Activated naive CD4-positive, alpha-beta T cell treated with anti-CD3 and anti-CD28 coated beads, Interleukin-2, amount 10 ng/mL, durations not matched to agents 7 days and 5 days (primary cell): Measurements from ENCODE around the gene PRAMEF17.
A peak's percentile ranks its signal among the peaks of the same experiment; 100 is the strongest.
"Not testable (repeated sequence)": the region's sequence is repeated elsewhere in the genome, so short reads cannot be mapped to it uniquely, and the experiment has no call there.

ENCODE experiments used
- CTCF ChIA-PET: fragments of 350-600 bp; sonication (Branson Sonifier 250); formaldehyde crosslinking; loops from one replicate; lab custom pipeline; 2021; ENCODE audit warnings: antibody characterized with exemption; lab: Charles Lee
- DNase-seq: peaks from one replicate; pipeline ENCODE4 v3.0.0-alpha.2; 2020
- H3K27ac Mint-ChIP-seq: one replicate; pipeline ENCODE4 v1.8.0; 2021; ENCODE audit warnings: mild to moderate bottlenecking, moderate library complexity, mixed read lengths
- H3K27me3 Mint-ChIP-seq: one replicate; pipeline ENCODE4 v1.8.0; 2021; ENCODE audit warnings: mild to moderate bottlenecking, mixed read lengths
- H3K36me3 Mint-ChIP-seq: one replicate; pipeline ENCODE4 v1.8.0; 2021; ENCODE audit warnings: mixed read lengths
- H3K4me1 Mint-ChIP-seq: one replicate; pipeline ENCODE4 v1.8.0; 2021; ENCODE audit warnings: mixed read lengths
- H3K4me3 Mint-ChIP-seq: one replicate; pipeline ENCODE4 v1.8.0; 2021; ENCODE audit warnings: mild to moderate bottlenecking, moderate library complexity, mixed read lengths
- H3K9me3 Mint-ChIP-seq: one replicate; pipeline ENCODE4 v1.8.0; 2021; ENCODE audit warnings: mixed read lengths

Gene PRAMEF17

DNA sequence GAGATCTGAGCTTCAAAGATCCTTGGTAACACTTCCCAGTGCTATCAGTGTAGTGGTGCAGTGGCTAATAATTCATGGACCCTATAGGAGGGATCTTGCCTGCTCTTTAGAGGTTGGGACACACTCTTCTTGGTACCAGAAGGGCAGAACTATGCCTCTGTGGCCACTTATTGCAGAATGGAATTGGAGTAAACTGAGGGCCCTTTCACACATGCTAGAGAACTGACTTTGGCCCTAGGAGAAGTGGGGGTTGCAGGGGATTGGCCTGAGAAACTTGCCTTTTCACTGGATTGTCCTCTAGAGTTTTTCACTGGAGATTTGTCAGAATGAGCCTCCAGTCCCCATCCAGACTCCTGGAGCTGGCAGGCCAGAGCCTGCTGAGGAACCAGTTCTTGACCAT lies at the start of gene PRAMEF17:
TSS of gene PRAMEF17 (plus strand) at position 301 of the 400 bp plus-strand sequence. CDS start at position 327, 26 bp downstream.
- H3K36me3 Mint-ChIP-seq, H3K4me3 Mint-ChIP-seq, H3K4me1 Mint-ChIP-seq, H3K27me3 Mint-ChIP-seq, H3K27ac Mint-ChIP-seq, DNase-seq, CTCF ChIA-PET, H3K9me3 Mint-ChIP-seq: not testable (repeated sequence)

GRCh38 chr1:13342496-13342895 lies 46.9 kb upstream of the PRAMEF17 start:
- H3K4me3 Mint-ChIP-seq, H3K27me3 Mint-ChIP-seq, CTCF ChIA-PET, H3K9me3 Mint-ChIP-seq, DNase-seq, H3K36me3 Mint-ChIP-seq, H3K27ac Mint-ChIP-seq, H3K4me1 Mint-ChIP-seq: not testable (repeated sequence)

DNA sequence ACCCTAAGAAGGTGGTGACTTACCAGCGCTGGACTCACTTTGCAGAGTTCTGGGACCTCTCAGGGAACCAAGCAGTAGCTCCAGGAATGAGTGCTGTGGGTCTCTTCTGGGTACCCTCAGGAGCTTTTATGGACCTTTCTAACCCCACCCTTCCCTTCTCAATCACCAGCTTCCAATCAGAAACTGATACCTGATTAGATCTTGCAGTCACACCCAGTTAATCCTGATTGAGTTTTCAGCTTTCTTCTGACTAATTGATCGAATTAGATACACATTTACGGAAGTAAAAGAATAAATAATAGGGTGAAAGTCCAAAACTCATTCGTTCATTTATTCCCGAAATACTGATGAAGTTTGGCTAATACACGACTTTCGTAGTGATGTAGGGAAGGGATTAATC lies 42.4 kb upstream of the PRAMEF17 start, which contains the start of gene PRAMEF14:
TSS of gene PRAMEF14 (minus strand) at position 101 of the 400 bp plus-strand sequence. CDS start 1,820 bp downstream, outside the sequence.
- DNase-seq, H3K4me1 Mint-ChIP-seq, CTCF ChIA-PET, H3K9me3 Mint-ChIP-seq, H3K36me3 Mint-ChIP-seq, H3K27ac Mint-ChIP-seq, H3K27me3 Mint-ChIP-seq, H3K4me3 Mint-ChIP-seq: not testable (repeated sequence)

- H3K4me1 Mint-ChIP-seq, H3K27ac Mint-ChIP-seq, H3K4me3 Mint-ChIP-seq, DNase-seq, H3K27me3 Mint-ChIP-seq, CTCF ChIA-PET, H3K36me3 Mint-ChIP-seq: not testable (repeated sequence)
- peaks cover 11% of the 10 kb centered on the region for H3K9me3 Mint-ChIP-seq
Measured at GRCh38 chr1:13353476-13353875, 36.0 kb upstream of the PRAMEF17 start.

DNA sequence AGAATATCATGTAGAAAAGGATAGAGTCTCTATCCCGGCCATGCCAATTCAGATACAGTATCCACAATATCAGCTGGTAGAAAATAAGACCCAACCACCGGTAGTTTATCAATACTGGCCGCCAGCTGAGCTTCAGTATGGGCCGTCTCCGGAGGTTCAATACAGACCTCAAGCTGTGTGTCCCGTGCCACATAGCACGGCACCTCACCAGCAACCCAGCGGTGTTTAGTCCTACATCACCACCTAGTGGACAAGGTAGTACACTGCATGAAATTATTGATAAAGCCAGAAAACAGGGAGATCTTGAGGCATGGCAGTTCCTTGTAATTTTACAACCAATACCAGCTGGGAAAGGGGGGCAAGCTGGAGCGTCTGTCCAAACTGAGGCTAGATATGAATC lies 35.0 kb upstream of the PRAMEF17 start:
- H3K9me3 Mint-ChIP-seq, result peaks cover 11% of the 10 kb centered on the region
- H3K4me1 Mint-ChIP-seq, H3K4me3 Mint-ChIP-seq, H3K27ac Mint-ChIP-seq, H3K27me3 Mint-ChIP-seq, H3K36me3 Mint-ChIP-seq, CTCF ChIA-PET, DNase-seq: not testable (repeated sequence)

DNA sequence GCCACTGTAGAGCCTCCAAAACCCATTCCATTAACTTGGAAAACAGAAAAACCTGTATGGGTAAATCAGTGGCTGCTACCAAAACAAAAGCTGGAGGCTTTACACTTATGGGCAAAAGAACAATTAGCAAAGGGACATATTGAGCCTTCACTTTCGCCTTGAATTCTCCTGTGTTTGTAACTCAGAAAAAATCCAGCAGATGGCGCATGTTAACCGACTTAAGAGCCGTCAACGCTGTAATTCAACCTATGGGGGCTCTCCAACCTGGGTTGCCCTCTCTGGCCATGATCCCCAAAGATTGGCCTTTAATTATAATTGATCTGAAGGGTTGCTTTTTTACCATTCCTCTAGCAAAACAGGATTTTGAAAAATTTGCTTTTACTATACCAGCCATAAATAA lies 32.7 kb upstream of the PRAMEF17 start:
- DNase-seq, result peak; percentile 36
- H3K27ac Mint-ChIP-seq, H3K4me1 Mint-ChIP-seq, H3K36me3 Mint-ChIP-seq, H3K4me3 Mint-ChIP-seq, H3K27me3 Mint-ChIP-seq, CTCF ChIA-PET: not testable (repeated sequence)
- H3K9me3 Mint-ChIP-seq, result peaks cover 11% of the 10 kb centered on the region

- H3K27me3 Mint-ChIP-seq, H3K4me3 Mint-ChIP-seq, H3K9me3 Mint-ChIP-seq, DNase-seq, H3K36me3 Mint-ChIP-seq, H3K4me1 Mint-ChIP-seq, H3K27ac Mint-ChIP-seq, CTCF ChIA-PET: not testable (repeated sequence)
Measured at GRCh38 chr1:13362364-13362763, 27.1 kb upstream of the PRAMEF17 start.

DNA sequence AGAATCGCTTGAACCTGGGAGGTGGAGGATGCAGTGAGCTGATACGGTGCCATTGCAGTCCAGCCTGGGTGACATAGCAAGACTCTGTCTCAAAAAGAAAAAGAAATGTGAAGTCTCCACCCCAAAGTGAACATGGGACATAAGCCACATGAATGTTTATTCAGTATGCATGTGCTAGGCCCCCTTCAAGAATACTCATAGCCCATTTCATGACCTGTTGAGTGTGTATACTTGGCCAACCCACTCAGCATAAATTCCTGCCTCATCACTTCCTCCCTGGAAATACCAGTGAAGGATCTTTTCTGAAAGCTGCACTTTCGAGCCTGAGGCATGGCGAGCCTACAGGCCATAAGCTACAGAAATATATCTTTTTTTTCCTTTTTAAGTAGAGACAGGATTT lies 24.5 kb upstream of the PRAMEF17 start:
- H3K27ac Mint-ChIP-seq, H3K4me1 Mint-ChIP-seq, H3K4me3 Mint-ChIP-seq, H3K36me3 Mint-ChIP-seq, H3K9me3 Mint-ChIP-seq, CTCF ChIA-PET, H3K27me3 Mint-ChIP-seq, DNase-seq: not testable (repeated sequence)

GRCh38 chr1:13366536-13366935 lies 22.9 kb upstream of the PRAMEF17 start:
- H3K27me3 Mint-ChIP-seq, H3K27ac Mint-ChIP-seq, CTCF ChIA-PET: not testable (repeated sequence)

DNA sequence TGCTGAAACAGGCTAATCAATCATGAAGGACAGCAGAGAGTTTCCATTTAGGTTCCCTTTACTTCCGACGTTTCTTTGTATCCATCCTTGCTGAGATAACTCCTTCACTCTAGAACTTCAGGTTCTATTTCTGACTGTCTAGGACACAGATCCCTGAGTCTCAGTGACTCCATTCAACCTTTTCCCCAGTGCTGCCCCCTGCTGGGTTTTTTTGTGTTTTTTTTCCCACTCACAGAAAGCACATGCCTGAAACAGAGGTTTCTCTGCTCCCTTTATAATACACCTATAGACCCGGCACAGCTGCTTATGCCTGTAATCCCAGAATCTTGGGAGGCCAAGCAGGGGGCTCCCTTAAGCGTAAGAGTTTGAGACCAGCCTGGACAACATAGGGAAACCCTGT lies 20.9 kb upstream of the PRAMEF17 start:
- CTCF ChIA-PET, H3K36me3 Mint-ChIP-seq, H3K27me3 Mint-ChIP-seq, H3K4me3 Mint-ChIP-seq, H3K9me3 Mint-ChIP-seq, H3K27ac Mint-ChIP-seq, H3K4me1 Mint-ChIP-seq: not testable (repeated sequence)
- peak; percentile 29 for DNase-seq

More at GRCh38 chr1:13366536-13366935, 22.9 kb upstream of the PRAMEF17 start:
- not testable (repeated sequence) for H3K36me3 Mint-ChIP-seq, H3K4me3 Mint-ChIP-seq, H3K4me1 Mint-ChIP-seq, DNase-seq, H3K9me3 Mint-ChIP-seq

GRCh38 chr1:13378983-13379382 lies 10.4 kb upstream of the PRAMEF17 start:
- H3K27me3 Mint-ChIP-seq, H3K4me1 Mint-ChIP-seq, H3K27ac Mint-ChIP-seq, H3K36me3 Mint-ChIP-seq, DNase-seq, H3K4me3 Mint-ChIP-seq, H3K9me3 Mint-ChIP-seq, CTCF ChIA-PET: not testable (repeated sequence)

- H3K9me3 Mint-ChIP-seq, H3K36me3 Mint-ChIP-seq, H3K27ac Mint-ChIP-seq, DNase-seq, H3K27me3 Mint-ChIP-seq, H3K4me3 Mint-ChIP-seq, H3K4me1 Mint-ChIP-seq, CTCF ChIA-PET: not testable (repeated sequence)
Measured at GRCh38 chr1:13380380-13380779, 9.1 kb upstream of the PRAMEF17 start.

DNA sequence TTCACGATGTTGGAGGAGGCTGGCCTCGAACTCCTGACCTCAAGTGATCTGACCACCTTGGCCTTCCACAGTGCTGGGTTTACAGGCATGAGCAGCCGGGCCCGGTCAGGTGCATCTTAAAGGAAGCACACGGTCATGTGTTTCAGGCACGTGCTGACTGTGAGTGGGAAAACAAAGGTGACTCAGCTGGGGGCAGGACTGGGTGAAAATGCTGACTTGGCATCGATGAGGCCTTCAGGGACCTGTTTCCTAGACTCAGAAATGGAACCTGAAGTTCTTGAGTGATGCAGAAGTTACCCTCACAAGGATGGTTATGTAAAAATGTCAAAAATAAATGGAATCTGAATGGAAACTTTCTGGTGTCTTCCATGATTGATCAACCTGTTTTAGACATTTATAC lies 3.6 kb downstream of the PRAMEF17 start:
- H3K4me1 Mint-ChIP-seq, H3K27me3 Mint-ChIP-seq, CTCF ChIA-PET, DNase-seq, H3K36me3 Mint-ChIP-seq, H3K27ac Mint-ChIP-seq, H3K4me3 Mint-ChIP-seq, H3K9me3 Mint-ChIP-seq: not testable (repeated sequence)

DNA sequence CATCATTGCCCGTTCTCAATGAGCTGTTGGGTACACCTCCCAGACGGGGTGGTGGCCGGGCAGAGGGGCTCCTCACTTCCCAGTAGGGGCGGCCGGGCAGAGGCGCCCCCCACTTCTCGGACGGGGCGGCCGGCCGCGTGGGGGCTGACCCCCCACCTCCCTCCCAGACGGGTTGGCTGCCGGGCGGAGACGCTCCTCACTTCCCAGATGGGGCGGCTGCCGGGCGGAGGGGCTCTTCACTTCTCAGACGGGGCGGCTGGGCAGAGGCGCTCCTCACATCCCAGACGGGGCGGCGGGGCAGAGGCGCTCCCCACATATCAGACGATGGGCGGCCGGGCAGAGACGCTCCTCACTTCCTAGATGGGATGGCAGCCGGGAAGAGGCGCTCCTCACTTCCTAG lies 5.3 kb downstream of the PRAMEF17 start:
- H3K27ac Mint-ChIP-seq, H3K4me3 Mint-ChIP-seq, H3K27me3 Mint-ChIP-seq, DNase-seq, H3K4me1 Mint-ChIP-seq, H3K36me3 Mint-ChIP-seq, H3K9me3 Mint-ChIP-seq, CTCF ChIA-PET: not testable (repeated sequence)

GRCh38 chr1:13395311-13395710 lies 5.9 kb downstream of the PRAMEF17 start:
- H3K9me3 Mint-ChIP-seq, H3K27ac Mint-ChIP-seq, H3K36me3 Mint-ChIP-seq, DNase-seq, H3K4me1 Mint-ChIP-seq, H3K4me3 Mint-ChIP-seq, CTCF ChIA-PET, H3K27me3 Mint-ChIP-seq: not testable (repeated sequence)

DNA sequence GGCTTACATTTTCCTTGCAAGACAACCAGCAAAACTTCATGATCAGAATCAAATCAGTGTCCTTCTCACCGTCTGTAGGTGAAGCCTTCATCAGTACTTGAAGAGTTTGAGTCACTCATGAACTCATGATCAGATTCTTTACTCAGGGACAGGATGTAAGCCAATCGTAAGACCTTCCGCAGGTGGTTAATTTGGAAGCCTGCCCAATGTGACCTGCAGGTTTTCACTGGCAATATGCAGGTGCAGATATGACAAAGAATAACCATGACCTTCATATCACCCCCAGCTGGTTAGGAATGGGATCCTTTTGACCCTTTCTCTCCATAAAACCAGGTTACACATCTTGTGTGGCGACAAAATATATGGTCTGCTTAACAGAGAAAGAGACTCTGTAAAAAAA lies 18.4 kb downstream of the PRAMEF17 start:
- Mint-ChIP-seq H3K4me3 (no peak overlapping the region), H3K27me3 (no peaks in the 10 kb centered on the region), H3K9me3 (peaks cover 5% of the 10 kb centered on the region), H3K27ac (no peak overlapping the region), H3K4me1 (no peaks in the 10 kb centered on the region), H3K36me3 (no peaks in the 10 kb centered on the region)
- DNase-seq, result no peak
- CTCF ChIA-PET, result no interaction called here
